HG03520 (cell line): ENCODE measurements around the gene ANO3.

ENCODE experiments used
- ATAC-seq: cut with Tn5 transposase; IDR thresholded peaks from one replicate; pipeline ENCODE4 v1.9.1; 2021; ENCODE audit warnings: mild to moderate bottlenecking, moderate library complexity; ENCODE audit not compliant: unreplicated experiment

The ANO3 gene

DNA sequence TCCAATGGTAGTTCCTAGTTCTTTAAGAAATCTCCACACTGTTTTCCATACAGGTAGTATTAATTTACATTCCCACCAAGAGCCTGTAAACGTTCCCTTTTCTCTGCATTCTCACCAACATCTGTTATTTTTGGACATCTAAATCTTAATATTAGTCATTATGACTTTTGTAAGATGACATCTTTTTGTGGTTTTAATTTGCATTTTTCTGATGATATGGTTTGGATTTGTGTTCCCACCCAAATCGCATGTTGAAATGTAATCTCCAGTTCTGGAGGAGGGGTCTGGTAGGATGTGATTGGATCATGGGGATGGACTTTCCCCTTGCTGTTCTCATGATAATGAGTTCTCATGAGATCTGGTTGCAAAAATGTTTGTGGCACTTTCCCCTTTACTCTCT is 151.2 kb downstream of the ANO3 start:
- no peak for ATAC-seq

GRCh38 chr11:26490546-26490945 is 158.6 kb downstream of the ANO3 start:
- no peak for ATAC-seq

DNA sequence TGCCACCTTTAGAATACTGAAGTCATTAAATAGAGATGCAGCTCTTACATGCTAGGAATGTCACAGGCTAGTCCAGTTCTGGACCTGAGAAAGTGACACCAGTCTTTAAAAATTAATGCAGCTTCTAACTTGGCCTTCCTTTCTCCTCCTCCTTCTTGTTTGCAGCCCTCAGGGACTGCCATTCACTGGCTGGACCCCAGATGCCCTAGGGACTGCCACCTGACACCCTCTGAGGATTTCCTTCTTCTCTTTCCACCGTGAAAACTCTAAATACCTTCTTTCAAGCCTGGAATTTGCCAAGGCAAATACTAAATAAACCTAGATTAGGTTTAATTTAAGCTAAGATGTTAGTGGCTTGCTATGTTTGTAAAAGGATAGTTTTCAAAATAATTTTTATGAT is 161.7 kb downstream of the ANO3 start:
- ATAC-seq = no peak

GRCh38 chr11:26507229-26507628 is 175.3 kb downstream of the ANO3 start:
- ATAC-seq = no peak

DNA sequence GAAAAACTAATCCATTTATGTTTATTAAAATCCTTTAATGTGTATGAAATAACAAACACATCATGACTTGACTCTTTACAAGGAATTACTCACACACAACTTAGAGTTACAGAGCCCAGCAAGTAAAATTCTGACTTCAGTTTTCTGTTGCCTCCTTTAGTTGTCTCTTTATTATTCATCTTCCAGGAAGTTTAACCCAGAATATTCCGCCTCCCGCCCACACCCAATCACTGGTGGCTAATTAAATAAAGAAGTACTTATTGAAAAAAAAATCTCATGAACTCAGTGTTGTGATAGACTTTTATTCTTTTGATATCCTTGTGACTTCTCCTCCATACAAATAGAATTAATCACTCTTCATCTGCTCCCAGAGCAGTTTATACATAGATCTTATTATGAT is 178.2 kb downstream of the ANO3 start:
- no peak for ATAC-seq

GRCh38 chr11:26510756-26511155 is 178.8 kb downstream of the ANO3 start:
- no peak for ATAC-seq

- ATAC-seq = no peak
Observed at GRCh38 chr11:26512196-26512595, 180.3 kb downstream of the ANO3 start.

DNA sequence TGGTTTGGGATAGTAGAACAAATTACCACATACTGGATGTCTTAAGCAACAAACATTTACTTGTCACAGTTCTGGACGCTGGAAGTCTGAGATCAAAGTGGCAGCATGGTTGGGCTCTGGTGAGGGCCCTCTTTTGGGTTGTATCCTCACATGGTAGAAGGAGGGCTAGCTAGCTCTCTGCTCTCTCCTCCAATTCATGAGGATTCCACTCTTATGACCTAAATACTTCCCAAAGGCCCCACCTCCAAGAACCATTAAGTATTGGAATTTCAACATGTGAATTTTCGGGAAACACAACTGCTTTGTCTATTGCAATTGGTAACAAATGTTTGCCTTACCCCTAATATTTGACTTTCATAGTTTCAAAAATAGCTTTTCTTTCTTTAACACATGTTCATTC is 187.5 kb downstream of the ANO3 start:
- ATAC-seq = no peak

DNA sequence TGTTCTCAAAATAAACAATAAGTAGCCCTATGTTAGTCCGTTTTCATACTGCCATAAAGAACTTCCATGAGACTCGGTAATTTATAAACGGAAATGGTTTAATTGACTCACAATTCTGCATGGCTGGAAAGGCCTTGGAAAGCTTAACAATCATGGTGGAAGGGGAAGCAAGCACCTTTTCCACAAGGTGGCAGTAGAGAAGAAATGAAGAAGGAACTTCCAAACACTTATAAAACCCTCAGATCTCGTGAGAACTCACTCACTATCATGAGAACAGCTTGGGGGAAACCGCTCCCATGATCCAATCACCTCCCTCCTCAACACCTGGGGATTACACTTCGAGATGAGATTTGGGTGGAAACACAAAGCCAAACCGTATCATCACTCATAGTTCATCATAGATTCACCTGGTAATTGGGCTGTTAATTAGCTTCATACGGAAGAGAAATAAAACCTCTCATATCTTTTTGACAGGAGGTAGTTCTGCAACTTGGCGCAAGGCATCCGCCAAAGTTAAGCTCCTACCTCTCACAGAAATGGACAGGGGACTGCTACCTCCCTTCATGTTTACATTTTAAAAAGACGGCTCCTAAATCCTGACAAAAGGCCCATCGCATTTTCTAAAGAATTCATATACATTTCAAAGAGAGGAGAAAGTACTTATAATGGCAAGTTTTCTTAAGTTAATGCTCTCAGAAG is 191.1 kb downstream of the ANO3 start:
- no peak for ATAC-seq

- no peak for ATAC-seq
Observed at GRCh38 chr11:26527685-26528084, 195.8 kb downstream of the ANO3 start.

DNA sequence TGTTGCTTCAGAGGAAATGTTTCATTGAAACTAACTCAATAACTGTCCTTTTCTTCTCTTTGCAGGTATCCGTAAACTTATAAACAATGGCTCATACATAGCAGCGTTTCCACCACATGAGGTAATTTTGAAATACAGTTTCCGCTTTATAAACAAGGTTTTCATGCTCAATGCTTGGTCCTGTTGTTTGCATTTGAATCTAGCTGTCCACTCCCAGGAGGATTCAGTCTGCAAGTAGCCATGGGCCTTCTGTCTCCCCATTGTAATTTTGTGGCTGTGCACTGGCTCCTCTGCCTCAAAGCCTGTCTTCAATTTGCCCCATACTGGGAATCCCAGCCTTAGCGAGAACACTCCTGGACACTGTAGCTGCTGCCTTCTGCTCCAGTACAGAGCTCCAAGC is 205.4 kb downstream of the ANO3 start:
- ATAC-seq = no peak

DNA sequence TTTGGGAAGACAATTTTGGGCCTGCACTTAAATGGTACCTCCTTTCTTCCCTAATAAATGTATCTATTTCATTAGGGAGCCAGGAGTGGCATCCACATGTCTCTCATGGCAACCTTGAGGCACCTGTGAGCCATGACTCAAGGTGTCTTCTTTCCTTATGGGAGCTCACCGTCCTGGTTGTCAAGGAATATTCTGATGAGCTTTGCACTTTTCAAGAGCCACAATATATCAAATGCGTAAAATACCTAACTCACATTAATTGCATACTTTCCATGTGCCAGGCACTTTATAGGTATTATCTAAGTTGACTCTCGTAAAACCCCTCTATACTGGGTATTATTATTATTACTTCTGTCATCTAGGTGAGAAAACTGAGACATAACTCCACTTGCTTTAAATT is 207.6 kb downstream of the ANO3 start:
- ATAC-seq = no peak

GRCh38 chr11:26541870-26542269 is 209.9 kb downstream of the ANO3 start:
- ATAC-seq = no peak

DNA sequence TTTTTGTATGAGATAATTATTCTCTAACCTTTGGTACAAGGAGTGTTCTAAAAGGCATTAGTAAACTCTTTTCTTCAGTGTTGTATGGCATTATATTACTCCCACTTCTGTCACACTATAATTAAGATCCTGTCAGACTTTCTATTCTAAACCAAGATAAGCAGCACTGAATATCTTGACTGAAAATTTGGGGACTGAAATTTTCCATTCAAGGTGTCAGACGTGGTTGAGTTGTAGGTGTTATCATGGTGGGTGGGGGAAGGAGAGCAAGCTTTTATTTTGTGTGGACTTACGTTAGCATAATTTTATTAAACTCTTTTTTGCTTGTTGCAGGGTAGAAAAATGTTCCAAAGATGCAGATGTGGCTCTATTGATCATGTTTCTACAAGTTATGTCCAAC is 217.2 kb downstream of the ANO3 start:
- ATAC-seq = no peak

DNA sequence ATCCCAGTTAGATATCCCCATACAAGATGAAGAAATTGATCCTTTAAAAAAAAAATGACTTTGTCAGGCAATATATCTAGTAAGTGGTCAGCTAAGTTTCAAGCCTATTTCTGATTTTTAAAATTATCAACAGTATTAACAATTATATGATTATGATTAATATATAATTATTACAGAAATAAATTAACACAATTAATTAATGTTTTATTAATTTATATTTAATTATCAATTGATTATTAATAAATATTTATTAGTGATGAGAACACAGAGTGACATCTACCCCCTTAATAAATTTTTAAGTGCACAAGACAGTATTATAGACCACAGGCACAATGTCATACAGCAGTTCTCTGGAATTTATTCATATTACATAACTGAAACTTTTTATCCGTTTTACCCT is 218.1 kb downstream of the ANO3 start:
- ATAC-seq = no peak

DNA sequence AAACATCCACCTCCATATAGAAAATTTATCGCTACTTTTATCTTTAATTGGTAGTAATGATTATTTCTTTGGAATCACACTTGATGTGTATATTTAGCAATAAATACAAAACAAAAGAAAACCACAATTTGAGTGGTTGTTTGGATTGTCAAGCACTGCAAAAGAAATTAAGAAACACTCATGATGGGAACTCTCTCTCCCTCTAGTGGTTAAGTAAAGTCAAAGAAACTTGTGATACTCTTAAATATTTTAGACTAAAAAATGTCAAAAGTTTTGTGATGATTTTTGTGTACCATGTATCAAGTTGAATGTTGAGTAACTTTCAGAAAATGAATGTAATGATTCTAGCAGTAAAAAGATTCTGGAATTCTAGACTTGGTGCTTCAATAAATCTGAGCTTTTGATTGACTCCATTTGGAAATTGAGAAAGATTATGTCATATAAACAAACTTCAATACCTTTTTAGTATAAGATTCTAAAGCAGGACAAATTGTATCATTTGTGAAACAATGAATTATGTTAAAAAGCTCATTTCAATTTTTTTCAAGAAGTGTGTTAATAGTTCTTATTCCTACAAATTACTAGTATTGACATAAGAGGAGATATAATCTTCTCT is 219.4 kb downstream of the ANO3 start:
- no peak for ATAC-seq

DNA sequence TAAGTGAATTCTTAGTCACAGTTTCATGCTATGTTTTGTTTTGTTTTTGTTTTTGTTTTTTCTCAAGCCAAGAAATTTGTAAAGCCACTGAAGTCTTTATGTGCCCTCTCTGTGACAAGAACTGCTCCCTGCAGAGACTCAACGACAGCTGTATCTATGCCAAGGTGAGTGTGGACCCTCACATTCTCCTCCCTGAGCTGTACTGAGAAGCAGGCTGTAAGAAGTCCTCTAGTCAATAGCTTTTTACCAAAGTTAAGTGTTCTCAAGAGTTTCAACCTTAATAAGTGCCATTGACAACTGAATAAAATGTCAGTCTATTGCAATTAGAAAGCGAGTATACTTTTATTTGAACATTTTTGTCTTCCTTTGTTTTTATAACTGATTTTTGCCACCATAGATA is 221.3 kb downstream of the ANO3 start:
- no peak for ATAC-seq

DNA sequence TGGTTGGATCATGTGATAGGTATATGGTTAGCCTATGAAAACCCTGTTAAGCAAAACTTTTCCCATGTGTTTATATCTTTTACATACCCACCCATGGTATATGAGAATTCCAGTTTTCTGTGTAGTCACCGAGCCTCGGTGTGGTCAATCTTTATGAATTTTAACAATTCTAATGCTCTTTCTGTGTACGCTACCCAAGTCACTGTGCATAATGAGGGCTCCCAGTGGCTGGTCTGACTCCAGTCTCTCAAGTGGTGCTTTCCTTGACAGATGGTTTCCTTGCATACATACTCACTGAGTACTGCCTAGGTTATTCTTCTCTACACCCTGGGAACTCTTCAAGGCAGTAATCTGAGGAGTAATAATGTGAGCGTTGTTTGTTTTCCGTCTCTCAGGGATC is 222.5 kb downstream of the ANO3 start:
- no peak for ATAC-seq

- no peak for ATAC-seq
Observed at GRCh38 chr11:26556582-26556981, 224.7 kb downstream of the ANO3 start.

- ATAC-seq = no peak
Observed at GRCh38 chr11:26557666-26558065, 225.7 kb downstream of the ANO3 start.

DNA sequence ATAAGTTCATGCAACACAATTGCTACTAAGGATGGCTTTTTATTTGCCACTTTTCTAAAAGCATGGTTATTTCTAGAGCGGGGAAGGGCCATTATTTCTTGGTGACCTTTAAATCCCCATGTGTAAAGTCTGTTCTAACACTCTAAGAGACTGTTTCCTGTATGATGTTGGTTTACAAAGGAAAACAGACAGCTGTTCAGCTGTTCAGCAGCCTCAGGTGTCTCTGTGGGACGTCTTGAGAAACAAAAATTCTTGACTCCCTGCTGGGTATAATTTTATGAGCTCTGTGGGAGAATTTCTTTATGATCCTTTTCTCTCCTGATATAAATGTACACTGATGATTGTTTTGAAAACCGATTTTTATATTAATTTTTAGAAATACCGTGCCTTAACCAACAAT is 226.3 kb downstream of the ANO3 start:
- ATAC-seq = no peak

DNA sequence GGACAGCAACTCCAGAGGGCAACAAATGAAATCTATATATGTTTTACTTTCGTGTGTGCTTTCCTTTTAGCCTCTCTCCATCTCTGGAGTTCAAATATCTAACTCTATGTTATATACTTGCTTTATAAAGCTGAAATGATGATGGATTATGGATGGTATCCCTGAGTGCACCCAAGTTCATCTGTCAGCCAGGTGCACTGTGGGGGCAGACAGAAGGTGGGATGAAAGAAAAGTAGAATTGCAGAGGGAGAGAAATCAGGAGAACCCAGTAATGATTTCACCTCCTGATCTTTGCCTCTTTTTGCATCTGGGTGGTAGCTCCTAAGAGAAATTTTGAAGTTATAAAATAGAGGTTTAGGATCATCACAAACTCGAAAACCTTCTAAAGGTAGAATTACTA is 237.7 kb downstream of the ANO3 start:
- no peak for ATAC-seq
